ENCODE measurements around the gene KRT6C. TPM values are rescaled to one million over a fixed set of nuclear protein-coding genes. Genes with fewer than 3 reads are reported as not detected.

KRT6C gene
- total RNA-seq, 1 donor, result not detected

- Histone ChIP-seq H3K4me1 (ENCODE audit: insufficient read depth, low read length) (no peaks in the 10 kb centered on the region), H3K4me3 (ENCODE audit: low read length) (no peak overlapping the region), H3K9me3 (ENCODE audit: low read depth, low read length) (no peaks in the 10 kb centered on the region), H3K27me3 (ENCODE audit: insufficient read depth, low read length) (no peaks in the 10 kb centered on the region)
Observed at GRCh38 chr12:52419656-52420055, 53.9 kb downstream of the KRT6C start.

GRCh38 chr12:52418576-52419110 is 55.0 kb downstream of the KRT6C start:
- H3K4me3 ChIP-seq (ENCODE audit: low read length), result no peak overlapping the region
- H3K9me3 ChIP-seq (ENCODE audit: low read depth, low read length), result no peaks in the 10 kb centered on the region
- no peaks in the 10 kb centered on the region for H3K27me3 ChIP-seq (ENCODE audit: insufficient read depth, low read length)
- H3K4me1 ChIP-seq (ENCODE audit: insufficient read depth, low read length), result no peaks in the 10 kb centered on the region

Other genes starting within 250 kb of the KRT6C start
- gene KRT7, start 240.6 kb downstream of the KRT6C start, total RNA-seq, result not detected
- 0.21 TPM for gene KRT86, start 199.2 kb downstream of the KRT6C start, total RNA-seq
- gene KRT81, start 182.3 kb downstream of the KRT6C start, total RNA-seq, result not detected
- not detected for gene KRT83, start 152.4 kb downstream of the KRT6C start, total RNA-seq
- not detected for gene KRT85, start 106.3 kb downstream of the KRT6C start, total RNA-seq
- not detected for gene KRT84, start 88.2 kb downstream of the KRT6C start, total RNA-seq
- gene KRT82, start 67.5 kb downstream of the KRT6C start, total RNA-seq, result not detected
- not detected for gene KRT75, start 39.4 kb downstream of the KRT6C start, total RNA-seq
- gene KRT6B, start 21.7 kb downstream of the KRT6C start, total RNA-seq, result not detected
- gene KRT6A, start 19.5 kb upstream of the KRT6C start, total RNA-seq, result not detected
- 0.42 TPM for gene KRT5, start 46.6 kb upstream of the KRT6C start, total RNA-seq
- not detected for gene KRT71, start 79.3 kb upstream of the KRT6C start, total RNA-seq
- 0.10 TPM for gene KRT74, start 100.0 kb upstream of the KRT6C start, total RNA-seq
- gene KRT72, start 127.7 kb upstream of the KRT6C start, total RNA-seq, result 10.2 TPM
- gene KRT73, start 144.8 kb upstream of the KRT6C start, total RNA-seq, result 21.4 TPM
- gene KRT2, start 178.4 kb upstream of the KRT6C start, total RNA-seq, result 0.94 TPM
- 1.8 TPM for gene KRT1, start 206.6 kb upstream of the KRT6C start, total RNA-seq
- gene KRT77, start 229.7 kb upstream of the KRT6C start, total RNA-seq, result not detected